NCI-H2227 (cell line): ENCODE measurements around the gene RAP1GAP2.
"Not testable (repeated sequence)": the region's sequence is repeated elsewhere in the genome, so short reads cannot be mapped to it uniquely, and the experiment has no call there.

Source experiments
- DNase-seq: peaks from one replicate; lab custom pipeline; 2025; ENCODE audit not compliant: unreplicated experiment; lab: John Stamatoyannopoulos, UW

The RAP1GAP2 gene

GRCh38 chr17:2963332-2964027 is 167.2 kb downstream of the RAP1GAP2 start:
- DNase-seq, result no peak

- DNase-seq, result no peak
Observed at GRCh38 chr17:2964028-2964356, 167.8 kb downstream of the RAP1GAP2 start.

- DNase-seq, result no peak
Observed at GRCh38 chr17:2964370-2964769, 168.1 kb downstream of the RAP1GAP2 start.

- no peak for DNase-seq
Observed at GRCh38 chr17:2964831-2965230, 168.6 kb downstream of the RAP1GAP2 start.

- DNase-seq, result no peak
Observed at GRCh38 chr17:2965621-2966595, 169.7 kb downstream of the RAP1GAP2 start.

GRCh38 chr17:2967515-2967914 is 171.3 kb downstream of the RAP1GAP2 start:
- no peak for DNase-seq

GRCh38 chr17:2971851-2972250 is 175.6 kb downstream of the RAP1GAP2 start:
- DNase-seq, result no peak

GRCh38 chr17:2972749-2973148 is 176.5 kb downstream of the RAP1GAP2 start:
- no peak for DNase-seq

- DNase-seq, result no peak
Observed at GRCh38 chr17:2974347-2974746, 178.1 kb downstream of the RAP1GAP2 start.

- DNase-seq, result peak; percentile 81
Observed at GRCh38 chr17:2975469-2975958, 179.3 kb downstream of the RAP1GAP2 start.

GRCh38 chr17:2977157-2977556 is 180.9 kb downstream of the RAP1GAP2 start:
- no peak for DNase-seq

GRCh38 chr17:2978116-2978515 is 181.9 kb downstream of the RAP1GAP2 start:
- DNase-seq, result no peak

- no peak for DNase-seq
Observed at GRCh38 chr17:2978991-2979390, 182.8 kb downstream of the RAP1GAP2 start.

GRCh38 chr17:2980211-2980903 is 184.1 kb downstream of the RAP1GAP2 start:
- no peak for DNase-seq

- DNase-seq, result no peak
Observed at GRCh38 chr17:2980904-2981246, 184.6 kb downstream of the RAP1GAP2 start.

GRCh38 chr17:2981325-2981724 is 185.1 kb downstream of the RAP1GAP2 start:
- DNase-seq, result no peak

- DNase-seq, result no peak
Observed at GRCh38 chr17:2982854-2983253, 186.6 kb downstream of the RAP1GAP2 start.

- no peak for DNase-seq
Observed at GRCh38 chr17:2983255-2983654, 187.0 kb downstream of the RAP1GAP2 start.

- DNase-seq, result no peak
Observed at GRCh38 chr17:2985318-2985717, 189.1 kb downstream of the RAP1GAP2 start.

GRCh38 chr17:2986925-2987324 is 190.7 kb downstream of the RAP1GAP2 start:
- no peak for DNase-seq

GRCh38 chr17:2989396-2989795 is 193.2 kb downstream of the RAP1GAP2 start:
- DNase-seq, result not testable (repeated sequence)

GRCh38 chr17:2989855-2990254 is 193.6 kb downstream of the RAP1GAP2 start:
- DNase-seq, result no peak
